IMR-90 (cell line): ENCODE results near the gene DDN. TPM values are rescaled to one million over a fixed set of nuclear protein-coding genes. Genes with fewer than 3 reads are reported as not detected.

ENCODE experiments used
- ATAC-seq: fragments of 200-7000 bp; cut with Tn5 transposase; 2 replicates; pipeline ENCODE4 v1.9.1; 2020; ENCODE audit warnings: low read depth, mild to moderate bottlenecking, moderate library complexity
- BruUV-seq: library from RNA; stranded (reverse); fragments of 400-500 nt; replicated peaks from 2 replicates; lab custom pipeline; 2021; lab: Mats Ljungman, UMichigan
- CTCF ChIA-PET: fragments of 300-600 bp; formaldehyde crosslinking; extraction: SDS; loops from one replicate; lab custom pipeline; 2021; ENCODE audit warnings: antibody characterized with exemption; lab: Yijun Ruan, JAX
- POLR2A ChIA-PET: fragments of 300-600 bp; sonication (Branson Sonifier 250); formaldehyde crosslinking; loops from one replicate; lab custom pipeline; 2022; ENCODE audit warnings: antibody characterized with exemption; ENCODE audit not compliant: unreplicated experiment; lab: Charles Lee
- DNase-seq: peaks from one replicate; pipeline ENCODE4 v3.0.0; 2013
- H2AFZ ChIP-seq: replicated peaks from 2 replicates; pipeline ENCODE3; 2013; ENCODE audit warnings: low read length, mild to moderate bottlenecking; ENCODE audit not compliant: poor library complexity
- H2AK5ac ChIP-seq: 2 replicates; pipeline ENCODE4 v1.6.1; 2013; ENCODE audit warnings: low read depth, low read length, inconsistent platforms
- H2AK9ac ChIP-seq: replicated peaks from 2 replicates; pipeline ENCODE3; 2013; ENCODE audit warnings: mild to moderate bottlenecking, low read depth, low read length, moderate library complexity; ENCODE audit not compliant: poor library complexity
- H2BK120ac ChIP-seq: 2 replicates; pipeline ENCODE4 v1.6.1; 2013; ENCODE audit warnings: low read depth, low read length, inconsistent platforms
- H2BK15ac ChIP-seq: 3 replicates; pipeline ENCODE4 v1.6.1; 2013; ENCODE audit warnings: low read depth, low read length, inconsistent platforms
- H2BK20ac ChIP-seq: 2 replicates; pipeline ENCODE4 v1.6.1; 2013; ENCODE audit warnings: low read depth, mild to moderate bottlenecking, inconsistent platforms, low read length, moderate library complexity
- H2BK5ac ChIP-seq: 2 replicates; pipeline ENCODE4 v1.6.1; 2013; ENCODE audit warnings: mild to moderate bottlenecking, low read depth, low read length, inconsistent platforms; ENCODE audit not compliant: poor library complexity, severe bottlenecking
- H3K14ac ChIP-seq: replicated peaks from 2 replicates; pipeline ENCODE4 v1.6.1; 2013; ENCODE audit warnings: low read depth, low read length, inconsistent platforms
- H3K18ac ChIP-seq: 2 replicates; pipeline ENCODE4 v1.6.1; 2013; ENCODE audit warnings: low read depth, low read length, control low read depth
- H3K23ac ChIP-seq: 2 replicates; pipeline ENCODE4 v1.6.1; 2013; ENCODE audit warnings: low read depth, low read length, inconsistent platforms
- H3K27ac ChIP-seq: 2 replicates; pipeline ENCODE4 v1.5.1; 2013; ENCODE audit warnings: mild to moderate bottlenecking, control low read depth, low read length; ENCODE audit not compliant: insufficient read depth
- H3K27me3 ChIP-seq: 2 replicates; pipeline ENCODE4 v1.6.1; 2013; ENCODE audit warnings: low read length; ENCODE audit not compliant: control insufficient read depth, insufficient read depth
- H3K36me3 ChIP-seq: 2 replicates; pipeline ENCODE4 v1.6.1; 2013; ENCODE audit warnings: low read length, mixed read lengths; ENCODE audit not compliant: control insufficient read depth, insufficient read depth
- H3K4ac ChIP-seq: 2 replicates; pipeline ENCODE4 v1.6.1; 2013; ENCODE audit warnings: low read depth, low read length, inconsistent platforms
- H3K4me1 ChIP-seq: 2 replicates; pipeline ENCODE4 v1.6.1; 2013; ENCODE audit warnings: low read length, mixed read lengths; ENCODE audit not compliant: control insufficient read depth, insufficient read depth
- H3K4me2 ChIP-seq: 2 replicates; pipeline ENCODE4 v1.6.1; 2013; ENCODE audit warnings: low read depth, mild to moderate bottlenecking, control low read depth, low read length, moderate library complexity
- H3K4me3 ChIP-seq: 2 replicates; pipeline ENCODE4 v1.5.1; 2013; ENCODE audit warnings: low read depth, mild to moderate bottlenecking, control low read depth, low read length, moderate library complexity; ENCODE audit not compliant: insufficient read depth
- H3K56ac ChIP-seq: 2 replicates; pipeline ENCODE4 v1.6.1; 2013; ENCODE audit warnings: low read length, inconsistent platforms; ENCODE audit not compliant: insufficient read depth; ENCODE audit errors: extremely low read depth
- H3K79me1 ChIP-seq, 2 experiments: 2 replicates each; pipeline ENCODE4 v1.6.1; 2013; ENCODE audit warnings: low read length in 2 of 2, inconsistent platforms in 1 of 2, low read depth in 1 of 2
- H3K9ac ChIP-seq: 2 replicates; pipeline ENCODE4 v1.6.1; 2013; ENCODE audit warnings: low read depth, low read length, control low read depth
- H3K9me1 ChIP-seq: 2 replicates; pipeline ENCODE4 v1.6.1; 2013; ENCODE audit warnings: low read length, inconsistent platforms; ENCODE audit not compliant: insufficient read depth
- H3K9me3 ChIP-seq: 2 replicates; pipeline ENCODE4 v1.6.1; 2013; ENCODE audit warnings: low read length; ENCODE audit not compliant: control insufficient read depth, insufficient read depth
- H4K20me1 ChIP-seq: 2 replicates; pipeline ENCODE4 v1.6.1; 2013; ENCODE audit warnings: low read length, inconsistent platforms; ENCODE audit not compliant: insufficient read depth
- H4K5ac ChIP-seq: 2 replicates; pipeline ENCODE4 v1.6.1; 2013; ENCODE audit warnings: mild to moderate bottlenecking, low read depth, low read length, control low read depth
- H4K8ac ChIP-seq, 2 experiments: 2 replicates each; pipeline ENCODE4 v1.6.1; 2013; ENCODE audit warnings: low read depth in 2 of 2, low read length in 2 of 2, control low read depth in 1 of 2, inconsistent platforms in 1 of 2
- H4K91ac ChIP-seq: 2 replicates; pipeline ENCODE4 v1.6.1; 2013; ENCODE audit warnings: low read depth, low read length, inconsistent platforms; ENCODE audit not compliant: insufficient read depth
- BHLHE40 ChIP-seq: fragments of 150-350 bp; IDR thresholded peaks from 2 replicates; pipeline ENCODE4 v1.6.1; 2016; ENCODE audit warnings: mild to moderate bottlenecking, low read depth, low read length
- CEBPB ChIP-seq: IDR thresholded peaks from 2 replicates; pipeline ENCODE4 v1.6.1; 2012; ENCODE audit warnings: low read depth, low read length, improper control_type of control experiment
- CHD1 ChIP-seq: IDR thresholded peaks from 2 replicates; pipeline ENCODE4 v1.6.1; 2012; ENCODE audit warnings: low read depth, low read length, improper control_type of control experiment
- FOS ChIP-seq: fragments of 150-350 bp; IDR thresholded peaks from 2 replicates; pipeline ENCODE4 v1.6.1; 2016; ENCODE audit warnings: low read depth, low read length
- MAFK ChIP-seq: IDR thresholded peaks from 2 replicates; pipeline ENCODE4 v1.6.1; 2012; ENCODE audit warnings: low read depth, low read length, improper control_type of control experiment
- MAZ ChIP-seq: IDR thresholded peaks from 2 replicates; pipeline ENCODE4 v1.6.1; 2012; ENCODE audit warnings: low read depth, mild to moderate bottlenecking, low read length, improper control_type of control experiment, moderate library complexity, borderline replicate concordance
- MXI1 ChIP-seq: IDR thresholded peaks from 2 replicates; pipeline ENCODE4 v1.6.1; 2012; ENCODE audit warnings: low read depth, mild to moderate bottlenecking, low read length, moderate library complexity, borderline replicate concordance
- NFE2L2 ChIP-seq: fragments of 150-350 bp; IDR thresholded peaks from 2 replicates; pipeline ENCODE4 v1.6.1; 2016; ENCODE audit warnings: low read depth, mild to moderate bottlenecking, low read length
- POLR2A ChIP-seq: IDR thresholded peaks from 2 replicates; pipeline ENCODE4 v1.6.1; 2012; ENCODE audit warnings: mild to moderate bottlenecking, low read depth, low read length
- RAD21 ChIP-seq: IDR thresholded peaks from 2 replicates; pipeline ENCODE4 v1.6.1; 2012; ENCODE audit warnings: low read length, improper control_type of control experiment
- RCOR1 ChIP-seq: IDR thresholded peaks from 2 replicates; pipeline ENCODE4 v1.6.1; 2012; ENCODE audit warnings: mild to moderate bottlenecking, low read length, improper control_type of control experiment; ENCODE audit not compliant: insufficient replicate concordance
- RFX5 ChIP-seq: IDR thresholded peaks from 2 replicates; pipeline ENCODE4 v1.8.0; 2012; ENCODE audit warnings: low read depth, mild to moderate bottlenecking, low read length, moderate library complexity
- SMC3 ChIP-seq: fragments of 150-350 bp; IDR thresholded peaks from 2 replicates; pipeline ENCODE4 v1.6.1; 2016; ENCODE audit warnings: low read depth, mild to moderate bottlenecking, antibody characterized with exemption, low read length, moderate library complexity
- WGBS, 2 experiments: methylation state at CpG; one replicate each; pipeline versions ENCODE4 v1.1.5 to v1.1.7; 2013; ENCODE audit warnings: missing lambda C conversion rate in 2 of 2; ENCODE audit not compliant: insufficient read length in 1 of 2; ENCODE audit errors: extremely low coverage in 2 of 2; 5-methylcytosine and 5-hydroxymethylcytosine counted together
- dilution Hi-C: fragments of 300-500 bp; cut with HindIII; formaldehyde crosslinking; loops from one replicate; pipeline ENCODE4 v1.14.3; 2018; ENCODE audit warnings: low sequenced_read_pairs; ENCODE audit not compliant: unreplicated experiment
- in situ Hi-C: fragments of 300-500 bp; cut with MboI; formaldehyde crosslinking; loops from 3 replicates; pipeline ENCODE4 v1.14.3; 2019; ENCODE audit warnings: low sequenced_read_pairs, inconsistent platforms, mixed read lengths
- intact Hi-C: fragments of 100-400 bp; cut with micrococcal nuclease; formaldehyde crosslinking; loops from 2 replicates; pipeline ENCODE4 v1.10.0; 2022
- polyA plus RNA-seq, 3 experiments: library from polyadenylated mRNA; depleted of rRNA; stranded (reverse); fragments of >200 nt; gene quantifications; 2 replicates each; pipeline ENCODE4 v1.2.3, GENCODE V29; 2012; ENCODE audit warnings: low replicate concordance in 1 of 3
- total RNA-seq: library from RNA; depleted of rRNA; stranded (reverse); fragments of >200 nt; gene quantifications from 2 replicates; pipeline ENCODE4 v1.2.3, GENCODE V29; 2012
- TF ChIP-seq, protein P1 (sequence below): fragments of 150-350 bp; IDR thresholded peaks from 2 replicates; pipeline ENCODE4 v1.6.1; 2016; ENCODE audit warnings: low read depth, mild to moderate bottlenecking, low read length, moderate library complexity, borderline replicate concordance
- TF ChIP-seq, protein P2 (sequence below): fragments of 150-350 bp; IDR thresholded peaks from 2 replicates; pipeline ENCODE4 v1.6.1; 2017; ENCODE audit warnings: mild to moderate bottlenecking, antibody characterized with exemption, low read length, low read depth
- TF ChIP-seq, protein P3 (sequence below): conservative IDR thresholded peaks from 2 replicates; pipeline ENCODE4 v1.5.1; 2012; ENCODE audit warnings: mild to moderate bottlenecking, low read depth, low read length, improper control_type of control experiment

DDN gene
- total and polyA plus RNA-seq, 2 of the 4 experiments (the other 2 are of a cell fraction): 0.18 to 0.21 TPM

DNA sequence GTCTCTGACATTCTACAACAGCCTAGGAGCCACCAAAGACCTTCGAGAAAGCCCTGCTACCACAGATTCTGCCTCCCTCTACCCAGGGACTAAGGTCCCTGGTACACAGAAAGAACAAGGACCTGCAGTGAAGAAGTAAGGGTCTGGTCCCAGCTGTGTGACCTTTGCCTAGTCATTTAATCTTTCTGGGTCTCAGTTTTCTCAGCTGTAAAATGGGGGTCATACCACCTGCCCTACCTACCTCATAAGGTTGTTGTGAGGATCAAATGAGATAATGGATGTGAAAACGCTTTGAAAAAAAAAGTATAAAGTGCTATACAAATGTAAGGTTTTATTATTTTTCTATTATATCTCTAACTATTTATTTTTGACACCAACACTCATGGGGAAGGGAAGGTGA, 24.6 kb upstream of the DDN start:
- no peak overlapping the region for H4K5ac ChIP-seq
- BruUV-seq: no TSS peak
- no peaks in the 10 kb centered on the region for H3K27me3 ChIP-seq
- CTCF ChIA-PET: no interaction called here
- no peak overlapping the region for H3K27ac ChIP-seq
- H3K4me2 ChIP-seq: no peak overlapping the region
- no peak overlapping the region for H2BK15ac ChIP-seq
- WGBS, 2 experiments: no CpG with 5 or more reads among the region's 2 CpGs
- H3K9ac ChIP-seq: no peak overlapping the region
- H3K23ac ChIP-seq: no peak overlapping the region
- in situ Hi-C loops: no loop called here
- no peak overlapping the region for H2AFZ ChIP-seq
- ATAC-seq (no peak), DNase-seq (no peak)
- no peak overlapping the region for H3K4me3 ChIP-seq
- peaks cover 68% of the 10 kb centered on the region for H3K36me3 ChIP-seq
- H3K9me3 ChIP-seq: no peaks in the 10 kb centered on the region
- H3K9me1 ChIP-seq: no peaks in the 10 kb centered on the region
- TF ChIP-seq BHLHE40: no peak
- no peak for TF ChIP-seq FOS
- no peak for TF ChIP-seq MXI1
- TF ChIP-seq, protein P1, sequence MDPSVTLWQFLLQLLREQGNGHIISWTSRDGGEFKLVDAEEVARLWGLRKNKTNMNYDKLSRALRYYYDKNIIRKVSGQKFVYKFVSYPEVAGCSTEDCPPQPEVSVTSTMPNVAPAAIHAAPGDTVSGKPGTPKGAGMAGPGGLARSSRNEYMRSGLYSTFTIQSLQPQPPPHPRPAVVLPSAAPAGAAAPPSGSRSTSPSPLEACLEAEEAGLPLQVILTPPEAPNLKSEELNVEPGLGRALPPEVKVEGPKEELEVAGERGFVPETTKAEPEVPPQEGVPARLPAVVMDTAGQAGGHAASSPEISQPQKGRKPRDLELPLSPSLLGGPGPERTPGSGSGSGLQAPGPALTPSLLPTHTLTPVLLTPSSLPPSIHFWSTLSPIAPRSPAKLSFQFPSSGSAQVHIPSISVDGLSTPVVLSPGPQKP: no peak
- no peak for TF ChIP-seq RCOR1
- no peak for TF ChIP-seq MAZ
- TF ChIP-seq SMC3: no peak
- no peak for TF ChIP-seq POLR2A
- TF ChIP-seq RAD21: no peak
- no peak for TF ChIP-seq CEBPB
- TF ChIP-seq NFE2L2: no peak
- no peak for TF ChIP-seq CHD1
- TF ChIP-seq RFX5: no peak
- TF ChIP-seq, protein P2, sequence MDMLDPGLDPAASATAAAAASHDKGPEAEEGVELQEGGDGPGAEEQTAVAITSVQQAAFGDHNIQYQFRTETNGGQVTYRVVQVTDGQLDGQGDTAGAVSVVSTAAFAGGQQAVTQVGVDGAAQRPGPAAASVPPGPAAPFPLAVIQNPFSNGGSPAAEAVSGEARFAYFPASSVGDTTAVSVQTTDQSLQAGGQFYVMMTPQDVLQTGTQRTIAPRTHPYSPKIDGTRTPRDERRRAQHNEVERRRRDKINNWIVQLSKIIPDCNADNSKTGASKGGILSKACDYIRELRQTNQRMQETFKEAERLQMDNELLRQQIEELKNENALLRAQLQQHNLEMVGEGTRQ: no peak
- TF ChIP-seq, protein P3, sequence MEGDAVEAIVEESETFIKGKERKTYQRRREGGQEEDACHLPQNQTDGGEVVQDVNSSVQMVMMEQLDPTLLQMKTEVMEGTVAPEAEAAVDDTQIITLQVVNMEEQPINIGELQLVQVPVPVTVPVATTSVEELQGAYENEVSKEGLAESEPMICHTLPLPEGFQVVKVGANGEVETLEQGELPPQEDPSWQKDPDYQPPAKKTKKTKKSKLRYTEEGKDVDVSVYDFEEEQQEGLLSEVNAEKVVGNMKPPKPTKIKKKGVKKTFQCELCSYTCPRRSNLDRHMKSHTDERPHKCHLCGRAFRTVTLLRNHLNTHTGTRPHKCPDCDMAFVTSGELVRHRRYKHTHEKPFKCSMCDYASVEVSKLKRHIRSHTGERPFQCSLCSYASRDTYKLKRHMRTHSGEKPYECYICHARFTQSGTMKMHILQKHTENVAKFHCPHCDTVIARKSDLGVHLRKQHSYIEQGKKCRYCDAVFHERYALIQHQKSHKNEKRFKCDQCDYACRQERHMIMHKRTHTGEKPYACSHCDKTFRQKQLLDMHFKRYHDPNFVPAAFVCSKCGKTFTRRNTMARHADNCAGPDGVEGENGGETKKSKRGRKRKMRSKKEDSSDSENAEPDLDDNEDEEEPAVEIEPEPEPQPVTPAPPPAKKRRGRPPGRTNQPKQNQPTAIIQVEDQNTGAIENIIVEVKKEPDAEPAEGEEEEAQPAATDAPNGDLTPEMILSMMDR: no peak
- TF ChIP-seq MAFK: no peak
- H4K8ac ChIP-seq: no peak overlapping the region
- no peak overlapping the region for H3K56ac ChIP-seq
- H3K79me1 ChIP-seq: peaks cover 22 to 36% of the 10 kb centered on the region in 2 experiments
- intact Hi-C loops: no loop called here
- H3K18ac ChIP-seq: no peak overlapping the region
- H3K14ac ChIP-seq: no peak overlapping the region
- H2BK5ac ChIP-seq: no peak overlapping the region
- POLR2A ChIA-PET: no interaction called here
- H2BK120ac ChIP-seq: no peak overlapping the region
- no peak overlapping the region for H2BK20ac ChIP-seq
- dilution Hi-C loops: no loop called here
- peaks cover 6% of the 10 kb centered on the region; the same call in 1 of the 2 replicates for H4K20me1 ChIP-seq
- H4K91ac ChIP-seq: no peak overlapping the region
- no peak overlapping the region for H3K4ac ChIP-seq
- H2AK9ac ChIP-seq: no peak overlapping the region
- H2AK5ac ChIP-seq: no peak overlapping the region
- H3K4me1 ChIP-seq: peaks cover 3% of the 10 kb centered on the region; the same call in 1 of the 2 replicates
